Activated CD4-positive, alpha-beta T cell treated with anti-CD3 and anti-CD28 coated beads, Interleukin-2, Interleukin-6, amounts not matched to agents 100 ng/mL and 50 ng/mL, durations not matched to agents 16 hours and 8 hours (primary cell): ENCODE measurements around the gene MAP3K1.

Source experiments
- DNase-seq: peaks from one replicate; pipeline ENCODE4 v3.0.0-alpha.2; 2020

MAP3K1 gene

GRCh38 chr5:56850423-56850822 is 35.1 kb downstream of the MAP3K1 start:
- no peak for DNase-seq

DNA sequence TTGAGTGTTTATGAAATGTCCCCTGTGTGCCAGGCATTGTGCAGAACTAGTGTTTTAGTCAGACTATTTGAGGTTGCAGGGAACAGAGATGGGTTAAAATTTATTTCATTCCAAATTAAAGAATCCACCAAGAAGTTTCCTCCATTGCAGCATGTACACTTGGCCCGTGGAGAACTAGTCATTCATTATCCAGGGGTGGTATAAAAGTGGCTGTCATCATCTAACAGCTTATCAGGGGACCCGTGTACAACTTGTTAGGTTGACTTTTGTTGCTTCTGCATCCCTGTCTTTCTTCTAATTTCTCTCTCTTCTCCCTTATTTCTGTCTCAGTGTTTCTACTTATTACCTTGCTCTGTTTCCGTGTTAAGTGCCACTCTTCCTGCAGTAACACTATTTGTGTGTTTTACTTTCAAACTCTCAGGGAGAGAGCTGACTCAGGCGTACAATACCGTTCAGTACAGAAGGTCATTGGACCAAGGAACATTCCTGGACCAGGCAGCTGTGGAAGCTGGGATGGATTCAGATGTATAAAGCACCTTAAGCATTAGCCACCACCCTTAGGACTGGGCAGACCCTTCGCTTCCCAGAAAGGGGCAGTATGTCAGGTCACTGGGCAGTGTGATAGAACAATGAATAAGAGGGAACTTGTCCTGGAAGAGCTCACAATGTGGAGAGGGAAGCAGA is 36.1 kb downstream of the MAP3K1 start:
- DNase-seq: no peak

GRCh38 chr5:56852228-56853000 is 37.1 kb downstream of the MAP3K1 start:
- DNase-seq: no peak

DNA sequence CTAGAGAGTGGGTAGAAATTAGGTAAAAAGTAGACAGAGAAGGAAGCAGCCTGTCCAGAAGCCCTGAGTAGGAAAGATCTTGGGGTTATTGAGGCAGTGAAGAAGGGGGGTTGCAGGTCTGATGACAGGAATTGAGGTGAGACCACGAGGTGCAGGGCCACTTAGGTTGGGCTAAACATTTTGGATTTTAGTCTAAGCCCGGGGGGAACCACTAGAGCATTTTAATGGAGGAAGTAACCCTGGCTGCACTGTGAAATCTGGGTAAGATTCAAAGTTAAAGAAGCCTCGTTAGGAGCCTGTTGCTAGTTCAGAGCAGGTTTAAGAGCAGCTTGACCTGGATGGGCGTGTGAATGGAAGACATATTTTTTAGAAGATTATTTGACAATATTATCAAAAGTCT is 38.3 kb downstream of the MAP3K1 start:
- DNase-seq: no peak

- DNase-seq: no peak
These were observed 39.6 kb downstream of the MAP3K1 start for GRCh38 chr5:56854920-56855319.

GRCh38 chr5:56856541-56857178 is 41.3 kb downstream of the MAP3K1 start:
- DNase-seq: no peak

DNA sequence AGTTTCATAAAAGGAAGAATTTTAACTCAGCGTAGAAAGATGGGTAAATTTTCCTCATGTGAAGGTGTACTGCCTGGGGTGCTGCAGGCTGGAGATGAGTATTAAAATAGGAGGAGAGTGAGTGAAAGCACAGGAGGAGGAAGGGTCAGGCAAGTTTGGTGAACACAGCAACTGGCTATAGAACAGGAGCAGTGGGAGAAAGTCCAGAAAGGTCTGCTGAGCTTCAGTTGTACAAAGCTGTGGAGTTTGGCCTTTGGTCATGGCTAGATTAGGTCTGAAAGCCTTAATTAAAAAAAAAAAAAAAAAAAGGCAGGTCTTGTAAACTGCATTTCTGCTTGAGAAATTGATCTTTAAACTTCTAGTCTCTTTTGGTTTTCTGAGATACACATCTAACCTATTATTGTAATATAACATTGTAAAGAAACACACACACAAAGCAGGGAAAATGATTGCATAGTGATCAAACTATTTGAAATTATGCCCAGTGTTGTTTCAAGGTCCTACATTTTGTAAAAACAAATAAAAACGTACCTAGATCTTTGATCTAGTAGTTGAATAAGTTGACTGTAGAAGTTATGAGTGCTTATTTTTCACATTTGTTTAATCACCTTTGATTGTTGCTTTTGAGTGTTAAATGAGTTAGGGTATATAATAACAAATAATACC is 43.6 kb downstream of the MAP3K1 start:
- no peak for DNase-seq

DNA sequence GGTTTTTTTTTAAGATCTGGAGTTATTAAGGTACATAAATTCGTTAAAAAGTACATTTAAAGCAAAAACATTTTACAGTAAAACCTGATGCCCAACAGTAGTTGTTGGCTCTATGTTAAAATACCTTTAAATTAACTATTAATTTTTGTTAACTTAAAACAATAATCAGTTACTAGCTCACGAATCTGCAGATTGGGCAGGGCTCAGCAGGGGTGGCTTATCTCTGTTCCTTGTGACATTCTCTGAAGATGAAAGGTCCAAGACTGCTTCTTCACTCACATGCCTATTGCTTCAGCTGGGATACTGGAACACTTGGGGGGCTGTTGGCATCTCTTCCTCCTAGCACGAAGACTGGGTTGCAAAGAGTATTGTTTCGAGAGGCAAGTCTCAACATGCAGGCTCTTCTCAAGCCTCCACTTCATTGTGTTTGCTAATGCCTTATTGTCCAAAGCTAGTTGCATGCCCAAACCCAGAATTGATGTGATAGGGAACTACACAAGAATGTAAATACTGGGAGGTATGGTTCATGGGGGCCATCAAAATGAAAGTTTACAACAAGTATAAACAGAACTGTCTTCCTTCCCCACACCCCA is 46.6 kb downstream of the MAP3K1 start:
- no peak for DNase-seq

DNA sequence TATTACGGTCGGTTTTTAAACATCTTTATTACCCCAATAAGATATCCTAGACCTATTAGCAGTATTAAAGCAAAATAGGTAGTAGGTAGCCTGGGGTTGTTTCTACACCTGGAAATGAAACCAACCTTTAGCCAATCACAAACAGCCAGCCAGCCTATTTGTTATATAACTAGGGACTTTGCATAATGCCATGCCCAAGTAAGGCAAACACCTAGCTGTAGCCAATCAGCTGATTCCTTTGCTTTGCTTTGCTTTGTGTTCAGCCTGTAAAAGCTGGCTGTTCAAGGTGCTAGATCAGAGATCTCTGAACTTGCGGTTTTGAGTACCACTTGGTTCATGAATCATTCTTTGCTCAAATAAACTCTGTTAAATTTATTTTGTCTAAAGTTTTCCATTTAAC is 47.6 kb downstream of the MAP3K1 start:
- DNase-seq: no peak

DNA sequence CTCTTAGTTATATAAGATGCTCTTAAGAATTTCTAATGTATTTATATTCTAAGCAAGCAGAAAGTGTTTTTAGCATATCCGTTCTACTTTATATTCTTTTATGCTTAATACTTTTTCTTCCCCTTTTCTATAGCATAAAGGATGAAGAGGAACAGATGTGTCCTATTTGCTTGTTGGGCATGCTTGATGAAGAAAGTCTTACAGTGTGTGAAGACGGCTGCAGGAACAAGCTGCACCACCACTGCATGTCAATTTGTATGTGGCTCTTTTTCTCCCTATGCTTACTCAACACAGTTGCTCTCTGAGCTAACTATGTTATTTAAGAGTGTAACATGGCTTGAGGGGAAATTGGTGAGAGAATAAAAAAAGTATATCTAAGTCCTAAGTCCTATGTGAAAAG is 56.4 kb downstream of the MAP3K1 start:
- no peak for DNase-seq

GRCh38 chr5:56873056-56873455 is 57.7 kb downstream of the MAP3K1 start:
- DNase-seq: no peak

GRCh38 chr5:56876327-56876726 is 61.0 kb downstream of the MAP3K1 start:
- no peak for DNase-seq

- DNase-seq: no peak
These were observed 66.2 kb downstream of the MAP3K1 start for GRCh38 chr5:56881571-56881970.

DNA sequence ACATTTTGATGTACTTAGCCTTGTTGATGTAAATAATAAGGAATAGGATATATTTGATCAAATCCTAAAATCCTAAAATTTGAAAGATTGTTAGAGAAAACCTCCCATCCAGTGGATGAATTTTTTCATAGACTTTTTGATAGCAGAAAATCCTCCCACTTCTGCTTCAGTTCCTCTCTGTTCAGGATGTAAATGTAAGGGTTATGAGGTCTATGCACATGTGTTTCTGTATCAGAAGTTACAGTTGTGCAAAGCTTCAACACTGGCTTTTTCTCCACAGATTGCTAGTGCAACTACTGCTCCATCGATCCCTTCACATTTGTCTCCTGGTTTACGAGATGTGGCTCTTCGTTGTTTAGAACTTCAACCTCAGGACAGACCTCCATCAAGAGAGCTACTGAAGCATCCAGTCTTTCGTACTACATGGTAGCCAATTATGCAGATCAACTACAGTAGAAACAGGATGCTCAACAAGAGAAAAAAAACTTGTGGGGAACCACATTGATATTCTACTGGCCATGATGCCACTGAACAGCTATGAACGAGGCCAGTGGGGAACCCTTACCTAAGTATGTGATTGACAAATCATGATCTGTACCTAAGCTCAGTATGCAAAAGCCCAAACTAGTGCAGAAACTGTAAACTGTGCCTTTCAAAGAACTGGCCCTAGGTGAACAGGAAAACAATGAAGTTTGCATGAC is 78.1 kb downstream of the MAP3K1 start:
- no peak for DNase-seq

DNA sequence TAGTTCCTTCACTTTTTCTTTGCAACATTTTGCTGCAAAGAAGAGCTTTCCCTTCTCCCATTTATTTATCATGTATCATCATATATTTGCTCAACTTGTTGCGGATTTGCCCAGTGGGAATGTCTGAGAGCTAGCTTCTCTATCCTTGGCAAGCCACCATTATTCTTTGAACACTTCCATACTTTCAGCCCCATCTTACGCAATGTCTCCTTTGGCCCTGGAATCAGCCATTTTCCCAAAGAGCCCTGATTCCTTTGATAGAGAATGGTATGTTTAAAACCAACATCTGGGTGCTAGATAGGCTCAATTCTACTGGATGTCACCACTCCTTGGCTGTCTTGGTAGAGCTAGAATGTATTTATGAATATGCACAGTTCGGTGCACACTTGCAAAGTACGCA is 81.4 kb downstream of the MAP3K1 start:
- DNase-seq: no peak

DNA sequence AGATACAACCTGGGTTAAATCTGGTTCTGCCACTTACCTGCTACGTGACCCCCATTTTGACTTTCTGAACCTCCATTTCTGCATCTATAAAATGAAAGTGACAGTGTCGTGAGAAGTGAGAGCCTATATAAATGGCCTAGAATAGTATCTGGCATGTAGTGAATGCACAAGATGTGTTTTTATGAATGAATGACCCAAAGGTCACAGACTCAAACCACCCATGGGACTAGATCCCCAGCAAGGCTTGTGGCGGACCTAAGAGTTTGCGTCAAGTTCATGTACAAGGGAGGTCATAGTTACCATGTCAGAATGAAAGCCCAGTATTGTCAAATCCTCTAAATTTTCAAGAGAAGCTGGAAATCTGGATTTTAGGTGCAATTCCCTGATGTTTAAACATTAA is 82.9 kb downstream of the MAP3K1 start:
- DNase-seq: no peak

GRCh38 chr5:56900395-56900794 is 85.0 kb downstream of the MAP3K1 start:
- no peak for DNase-seq

DNA sequence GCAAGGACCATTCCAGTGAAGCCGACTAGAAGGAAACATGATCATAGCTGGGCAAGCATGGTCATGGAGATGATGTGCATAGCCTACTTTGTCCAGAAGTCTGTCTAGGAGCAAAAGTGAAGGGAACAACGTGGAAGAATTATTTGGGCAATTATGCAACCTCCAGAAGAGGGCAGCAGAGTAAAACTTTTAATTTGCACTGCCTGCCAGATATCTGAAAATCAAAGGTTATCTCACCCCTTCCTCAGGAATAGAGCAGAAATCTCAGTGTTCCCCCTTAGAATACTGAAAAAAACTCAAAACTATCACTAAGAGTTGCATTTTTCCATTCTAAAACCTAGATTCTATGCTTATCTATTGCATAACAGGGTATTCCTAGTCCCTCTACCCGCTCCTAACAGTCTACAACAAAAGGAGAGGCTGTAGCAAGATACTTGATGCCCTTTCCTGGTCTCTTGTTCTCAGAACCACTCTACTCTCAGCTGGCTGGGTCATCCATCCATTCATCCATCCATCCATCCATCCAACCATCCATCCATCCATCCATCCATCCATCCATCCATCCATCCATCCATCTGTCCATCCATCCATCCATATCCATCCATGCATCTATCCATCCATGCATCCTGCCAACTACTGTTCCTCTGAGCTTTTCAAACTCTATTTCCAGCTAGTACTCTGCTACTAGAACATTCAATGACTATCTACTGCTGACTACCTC is 85.7 kb downstream of the MAP3K1 start:
- DNase-seq: peak; percentile 64

DNA sequence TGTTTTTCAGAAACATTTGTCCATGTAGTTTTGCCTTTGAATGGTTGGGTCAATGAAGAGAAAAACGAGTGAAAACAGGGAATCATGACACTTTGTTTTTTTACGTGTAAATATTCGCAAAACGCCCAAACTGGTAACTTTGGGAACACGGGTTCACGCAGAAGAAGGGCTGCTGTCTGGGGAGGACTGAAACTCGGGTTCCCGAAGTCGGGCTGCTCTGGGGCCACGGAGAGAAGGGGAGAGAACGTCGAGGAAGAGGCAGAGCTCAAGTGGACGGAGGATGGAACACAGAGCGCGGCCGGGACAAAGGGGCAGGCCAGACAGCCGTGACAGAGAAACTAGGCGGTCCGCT is 93.6 kb downstream of the MAP3K1 start:
- DNase-seq: no peak

GRCh38 chr5:56909294-56910209 is 94.2 kb downstream of the MAP3K1 start, which contains the start of gene SETD9:
TSS of gene SETD9 (plus strand) at chr5:56909596. CDS start at chr5:56909646, 50 bp downstream.
- peak; percentile 98 for DNase-seq
